ENCODE measurements around the gene HSD17B8.

DNA sequence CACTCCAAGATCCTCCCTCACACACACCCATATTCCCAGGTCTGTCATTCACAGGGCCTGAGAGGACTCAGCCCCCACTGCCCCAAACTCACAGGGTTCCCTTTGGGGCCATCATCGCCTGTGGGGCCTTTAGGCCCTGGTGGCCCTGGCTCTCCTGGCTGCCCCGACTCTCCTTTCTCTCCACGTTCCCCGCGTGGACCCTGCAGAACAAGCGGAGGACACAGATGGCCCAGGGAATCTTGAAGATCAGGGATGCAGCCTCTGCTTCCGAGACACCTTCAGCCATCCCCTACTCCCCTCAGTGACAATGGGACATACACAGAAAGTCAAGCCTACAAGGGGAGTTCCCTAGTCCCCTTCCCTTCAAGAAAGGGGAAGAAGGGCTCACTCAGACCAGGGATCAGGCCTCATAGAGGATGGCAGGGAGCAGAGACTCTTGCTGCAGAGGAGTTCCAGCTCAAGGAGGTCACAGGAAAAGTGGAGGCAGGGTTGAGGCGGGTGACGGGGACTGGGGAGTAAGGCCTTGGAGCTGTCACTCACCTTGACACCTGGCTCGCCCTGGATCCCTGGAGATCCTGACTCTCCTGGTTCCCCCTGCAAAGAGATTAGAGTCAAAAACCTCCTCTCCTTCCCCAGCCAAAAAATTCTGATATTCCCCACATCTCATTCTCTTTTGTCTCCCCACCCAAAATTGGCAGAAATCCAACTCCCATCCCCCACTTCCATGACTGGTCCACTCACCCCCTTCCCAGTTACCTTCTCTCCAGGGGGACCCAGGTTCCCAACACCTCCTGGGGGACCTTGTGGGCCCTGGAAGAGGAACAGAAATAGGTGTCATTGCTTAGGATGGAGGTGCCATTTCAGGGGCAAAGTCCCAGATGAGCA, 34.9 kb upstream of the HSD17B8 start:
- TF ChIP-seq SMC3 (IDR thresholded peaks at IDR 0.05; ENCODE audit: low read depth, low read length), result no peak
- no peak for TF ChIP-seq POLR2AphosphoS5 (IDR thresholded peaks at IDR 0.05; ENCODE audit: low read depth, low read length)
- TF ChIP-seq, protein P1, sequence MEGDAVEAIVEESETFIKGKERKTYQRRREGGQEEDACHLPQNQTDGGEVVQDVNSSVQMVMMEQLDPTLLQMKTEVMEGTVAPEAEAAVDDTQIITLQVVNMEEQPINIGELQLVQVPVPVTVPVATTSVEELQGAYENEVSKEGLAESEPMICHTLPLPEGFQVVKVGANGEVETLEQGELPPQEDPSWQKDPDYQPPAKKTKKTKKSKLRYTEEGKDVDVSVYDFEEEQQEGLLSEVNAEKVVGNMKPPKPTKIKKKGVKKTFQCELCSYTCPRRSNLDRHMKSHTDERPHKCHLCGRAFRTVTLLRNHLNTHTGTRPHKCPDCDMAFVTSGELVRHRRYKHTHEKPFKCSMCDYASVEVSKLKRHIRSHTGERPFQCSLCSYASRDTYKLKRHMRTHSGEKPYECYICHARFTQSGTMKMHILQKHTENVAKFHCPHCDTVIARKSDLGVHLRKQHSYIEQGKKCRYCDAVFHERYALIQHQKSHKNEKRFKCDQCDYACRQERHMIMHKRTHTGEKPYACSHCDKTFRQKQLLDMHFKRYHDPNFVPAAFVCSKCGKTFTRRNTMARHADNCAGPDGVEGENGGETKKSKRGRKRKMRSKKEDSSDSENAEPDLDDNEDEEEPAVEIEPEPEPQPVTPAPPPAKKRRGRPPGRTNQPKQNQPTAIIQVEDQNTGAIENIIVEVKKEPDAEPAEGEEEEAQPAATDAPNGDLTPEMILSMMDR (IDR thresholded peaks at IDR 0.05), result no peak
- TF ChIP-seq, protein P2, sequence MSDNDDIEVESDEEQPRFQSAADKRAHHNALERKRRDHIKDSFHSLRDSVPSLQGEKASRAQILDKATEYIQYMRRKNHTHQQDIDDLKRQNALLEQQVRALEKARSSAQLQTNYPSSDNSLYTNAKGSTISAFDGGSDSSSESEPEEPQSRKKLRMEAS (IDR thresholded peaks at IDR 0.05; ENCODE audit: low read depth), result no peak
- no peak for TF ChIP-seq EP300 (IDR thresholded peaks at IDR 0.05; ENCODE audit: borderline replicate concordance in 1 of 2, low read depth in 1 of 2, low read length in 1 of 2)
- TF ChIP-seq, protein P3, sequence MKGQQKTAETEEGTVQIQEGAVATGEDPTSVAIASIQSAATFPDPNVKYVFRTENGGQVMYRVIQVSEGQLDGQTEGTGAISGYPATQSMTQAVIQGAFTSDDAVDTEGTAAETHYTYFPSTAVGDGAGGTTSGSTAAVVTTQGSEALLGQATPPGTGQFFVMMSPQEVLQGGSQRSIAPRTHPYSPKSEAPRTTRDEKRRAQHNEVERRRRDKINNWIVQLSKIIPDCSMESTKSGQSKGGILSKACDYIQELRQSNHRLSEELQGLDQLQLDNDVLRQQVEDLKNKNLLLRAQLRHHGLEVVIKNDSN (IDR thresholded peaks at IDR 0.05; ENCODE audit: borderline replicate concordance, low read depth), result no peak
- TF ChIP-seq, protein P4, sequence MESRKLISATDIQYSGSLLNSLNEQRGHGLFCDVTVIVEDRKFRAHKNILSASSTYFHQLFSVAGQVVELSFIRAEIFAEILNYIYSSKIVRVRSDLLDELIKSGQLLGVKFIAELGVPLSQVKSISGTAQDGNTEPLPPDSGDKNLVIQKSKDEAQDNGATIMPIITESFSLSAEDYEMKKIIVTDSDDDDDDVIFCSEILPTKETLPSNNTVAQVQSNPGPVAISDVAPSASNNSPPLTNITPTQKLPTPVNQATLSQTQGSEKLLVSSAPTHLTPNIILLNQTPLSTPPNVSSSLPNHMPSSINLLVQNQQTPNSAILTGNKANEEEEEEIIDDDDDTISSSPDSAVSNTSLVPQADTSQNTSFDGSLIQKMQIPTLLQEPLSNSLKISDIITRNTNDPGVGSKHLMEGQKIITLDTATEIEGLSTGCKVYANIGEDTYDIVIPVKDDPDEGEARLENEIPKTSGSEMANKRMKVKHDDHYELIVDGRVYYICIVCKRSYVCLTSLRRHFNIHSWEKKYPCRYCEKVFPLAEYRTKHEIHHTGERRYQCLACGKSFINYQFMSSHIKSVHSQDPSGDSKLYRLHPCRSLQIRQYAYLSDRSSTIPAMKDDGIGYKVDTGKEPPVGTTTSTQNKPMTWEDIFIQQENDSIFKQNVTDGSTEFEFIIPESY (IDR thresholded peaks at IDR 0.05; ENCODE audit: borderline replicate concordance, low read depth), result no peak
- TF ChIP-seq GABPA (IDR thresholded peaks at IDR 0.05; ENCODE audit: low read depth), result no peak
- TF ChIP-seq TCF12 (IDR thresholded peaks at IDR 0.05), result no peak
- TF ChIP-seq TEAD4 (IDR thresholded peaks at IDR 0.05; ENCODE audit: borderline replicate concordance, insufficient read depth), result no peak
- no peak for TF ChIP-seq CHD2 (IDR thresholded peaks at IDR 0.05; ENCODE audit: low read length, partially characterized antibody)

All from SK-N-SH (cell line).